Body of pancreas (tissue), 4 donors: ENCODE results near the gene SMIM35.

ENCODE experiments used
- CTCF ChIP-seq, 7 experiments: fragments of 450-650 bp in 4 of 7; fragments of 200-600 bp in 3 of 7; sonication (generic) in 3 of 7; IDR thresholded peaks; one replicate each; pipeline ENCODE4 v1.5.1; 2016 to 2019; ENCODE audit warnings: antibody characterized with exemption in 7 of 7
- POLR2A ChIP-seq, 3 donors: fragments of 450-650 bp; IDR thresholded peaks; one replicate each; pipeline ENCODE4 v1.6.1; 2016; ENCODE audit warnings: antibody characterized with exemption in 3 of 3, mild to moderate bottlenecking in 2 of 3

GRCh38 chr11:118010738-118011461 is 75.9 kb downstream of the SMIM35 start:
- TF ChIP-seq CTCF (IDR thresholded peaks at IDR 0.05) (no peak), POLR2A (IDR thresholded peaks at IDR 0.05) (peak in 1 of 3 donors; percentile 17)
